ENCODE data around the gene ADAMTS9. TPM values are rescaled to one million over a fixed set of nuclear protein-coding genes. Genes with fewer than 3 reads are reported as not detected.
A peak's percentile ranks its signal among the peaks of the same experiment; 100 is the strongest.

Gene ADAMTS9
- total RNA-seq, 1 donor from 2014 or later = 15.4 TPM

- DNase-seq = no peak
- ATAC-seq (ENCODE audit: poor library complexity) = peak; percentile 61
- intact Hi-C loops (cut with DNase I) = loop anchor here (5.0 to 10.0 kb wide), 4 partner anchors 134 to 894 kb away; no protein-coding TSS in a partner anchor
Observed at GRCh38 chr3:64530434-64531049, 157.3 kb downstream of the ADAMTS9 start.

- DNase-seq (no peak), ATAC-seq (ENCODE audit: poor library complexity) (no peak)
- intact Hi-C loops (cut with DNase I) = no loop called here
Observed at GRCh38 chr3:64523324-64523723, 164.5 kb downstream of the ADAMTS9 start.

GRCh38 chr3:64520334-64520733 is 167.5 kb downstream of the ADAMTS9 start:
- intact Hi-C loops (cut with DNase I) = no loop called here
- ATAC-seq (ENCODE audit: poor library complexity) (no peak), DNase-seq (no peak)

GRCh38 chr3:64518950-64519349 is 168.8 kb downstream of the ADAMTS9 start:
- DNase-seq (no peak), ATAC-seq (ENCODE audit: poor library complexity) (no peak)
- intact Hi-C loops (cut with DNase I) = no loop called here

- DNase-seq (no peak), ATAC-seq (ENCODE audit: poor library complexity) (no peak)
- intact Hi-C loops (cut with DNase I) = no loop called here
Observed at GRCh38 chr3:64518496-64518895, 169.3 kb downstream of the ADAMTS9 start.

GRCh38 chr3:64514889-64515288 is 172.9 kb downstream of the ADAMTS9 start:
- ATAC-seq (ENCODE audit: poor library complexity) (no peak), DNase-seq (no peak)
- intact Hi-C loops (cut with DNase I) = no loop called here

GRCh38 chr3:64509206-64509605 is 178.6 kb downstream of the ADAMTS9 start:
- DNase-seq = no peak
- no peak for ATAC-seq (ENCODE audit: poor library complexity)
- intact Hi-C loops (cut with DNase I) = no loop called here

GRCh38 chr3:64508140-64508539 is 179.7 kb downstream of the ADAMTS9 start:
- intact Hi-C loops (cut with DNase I) = no loop called here
- no peak for DNase-seq

GRCh38 chr3:64506255-64506654 is 181.5 kb downstream of the ADAMTS9 start:
- intact Hi-C loops (cut with DNase I) = no loop called here
- ATAC-seq (ENCODE audit: poor library complexity) = no peak
- DNase-seq = no peak

More at GRCh38 chr3:64508140-64508539, 179.7 kb downstream of the ADAMTS9 start:
- no peak for ATAC-seq (ENCODE audit: poor library complexity)

GRCh38 chr3:64505419-64505818 is 182.4 kb downstream of the ADAMTS9 start:
- DNase-seq (no peak), ATAC-seq (ENCODE audit: poor library complexity) (no peak)
- intact Hi-C loops (cut with DNase I) = no loop called here

GRCh38 chr3:64502284-64502683 is 185.5 kb downstream of the ADAMTS9 start:
- no peak for ATAC-seq (ENCODE audit: poor library complexity)
- intact Hi-C loops (cut with DNase I) = no loop called here
- DNase-seq = no peak

- intact Hi-C loops (cut with DNase I) = no loop called here
- DNase-seq (no peak), ATAC-seq (ENCODE audit: poor library complexity) (no peak)
Observed at GRCh38 chr3:64501298-64501906, 186.4 kb downstream of the ADAMTS9 start.

GRCh38 chr3:64496786-64497490 is 190.9 kb downstream of the ADAMTS9 start:
- no peak for ATAC-seq (ENCODE audit: poor library complexity)
- intact Hi-C loops (cut with DNase I) = no loop called here
- DNase-seq = no peak

- no peak for DNase-seq
- intact Hi-C loops (cut with DNase I) = no loop called here
Observed at GRCh38 chr3:64495781-64496334, 191.9 kb downstream of the ADAMTS9 start.

GRCh38 chr3:64495121-64495780 is 192.5 kb downstream of the ADAMTS9 start:
- intact Hi-C loops (cut with DNase I) = no loop called here
- no peak for ATAC-seq (ENCODE audit: poor library complexity)
- no peak for DNase-seq

More at GRCh38 chr3:64495781-64496334, 191.9 kb downstream of the ADAMTS9 start:
- no peak for ATAC-seq (ENCODE audit: poor library complexity)

- no peak for DNase-seq
- no peak for ATAC-seq (ENCODE audit: poor library complexity)
- intact Hi-C loops (cut with DNase I) = no loop called here
Observed at GRCh38 chr3:64494526-64494925, 193.3 kb downstream of the ADAMTS9 start.

- intact Hi-C loops (cut with DNase I) = no loop called here
- DNase-seq (no peak), ATAC-seq (ENCODE audit: poor library complexity) (no peak)
Observed at GRCh38 chr3:64493149-64493548, 194.7 kb downstream of the ADAMTS9 start.

GRCh38 chr3:64491843-64492242 is 196.0 kb downstream of the ADAMTS9 start:
- DNase-seq = no peak
- no peak for ATAC-seq (ENCODE audit: poor library complexity)
- intact Hi-C loops (cut with DNase I) = no loop called here

GRCh38 chr3:64490180-64490724 is 197.5 kb downstream of the ADAMTS9 start:
- DNase-seq (no peak), ATAC-seq (ENCODE audit: poor library complexity) (no peak)
- intact Hi-C loops (cut with DNase I) = no loop called here
